Measurements from ENCODE around the gene MARVELD1.
A peak's percentile ranks its signal among the peaks of the same experiment; 100 is the strongest.

The MARVELD1 gene

GRCh38 chr10:97729014-97729413 lies 15.5 kb downstream of the MARVELD1 start:
- no peak for DNase-seq (ENCODE audit: extremely low read depth, low read depth)
- TF ChIP-seq CTCF (IDR thresholded peaks at IDR 0.05; ENCODE audit: low read depth, low read length), result no peak

GRCh38 chr10:97731346-97732051 lies 18.0 kb downstream of the MARVELD1 start:
- peak; percentile 49 for DNase-seq (ENCODE audit: extremely low read depth, low read depth)
- peak; percentile 86 for TF ChIP-seq CTCF (IDR thresholded peaks at IDR 0.05; ENCODE audit: low read depth, low read length)

GRCh38 chr10:97732052-97732359 lies 18.5 kb downstream of the MARVELD1 start:
- DNase-seq (ENCODE audit: extremely low read depth, low read depth), result no peak
- TF ChIP-seq CTCF (IDR thresholded peaks at IDR 0.05; ENCODE audit: low read depth, low read length), result no peak

DNA sequence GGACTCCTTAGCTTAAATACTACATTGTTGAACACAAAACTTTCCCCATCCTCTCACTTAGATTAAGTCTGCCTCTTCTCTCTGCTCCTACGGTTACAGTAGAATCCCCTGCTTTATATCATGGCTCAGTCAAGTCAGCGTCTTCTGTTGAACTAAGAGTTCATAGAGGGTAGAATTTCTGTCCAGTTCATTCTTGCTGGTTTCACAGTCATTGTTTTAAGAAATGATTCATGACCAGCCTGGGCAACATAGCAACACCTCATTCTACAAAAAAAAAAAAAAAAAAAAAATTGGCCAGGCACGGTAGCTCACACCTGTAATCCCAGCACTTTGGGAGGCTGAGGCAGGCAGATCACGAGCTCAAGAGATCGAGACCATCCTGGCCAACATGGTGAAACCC lies 19.7 kb downstream of the MARVELD1 start:
- no peak for TF ChIP-seq CTCF (IDR thresholded peaks at IDR 0.05; ENCODE audit: low read depth, low read length)
- DNase-seq (ENCODE audit: extremely low read depth, low read depth), result no peak

GRCh38 chr10:97734021-97734420 lies 20.5 kb downstream of the MARVELD1 start:
- TF ChIP-seq CTCF (IDR thresholded peaks at IDR 0.05; ENCODE audit: low read depth, low read length), result no peak
- DNase-seq (ENCODE audit: extremely low read depth, low read depth), result no peak

DNA sequence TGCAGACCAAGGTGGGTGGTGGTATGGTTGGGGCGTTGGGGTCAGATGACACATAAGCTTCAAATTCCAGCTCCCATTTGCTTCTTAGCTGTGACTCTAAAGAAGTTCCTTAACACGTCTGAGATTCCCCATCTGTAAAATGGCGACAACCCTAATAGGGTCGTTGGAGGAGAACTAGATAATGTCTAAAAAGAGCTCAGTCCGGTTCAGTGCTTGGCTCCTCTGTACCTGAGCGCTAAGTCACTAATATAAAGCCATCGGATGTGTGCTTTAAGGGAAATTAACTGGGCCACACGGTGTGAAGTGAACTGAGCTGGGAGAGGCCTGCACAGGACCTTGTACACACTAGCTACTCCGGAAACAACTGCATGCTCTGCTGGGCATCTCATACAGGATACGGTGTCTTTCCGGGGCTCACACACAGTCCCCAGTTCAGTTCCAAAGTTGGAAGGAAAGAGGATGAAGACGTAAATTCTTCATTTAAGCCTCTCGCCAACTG lies 22.9 kb downstream of the MARVELD1 start:
- no peak for TF ChIP-seq CTCF (IDR thresholded peaks at IDR 0.05; ENCODE audit: low read depth, low read length)
- no peak for DNase-seq (ENCODE audit: extremely low read depth, low read depth)

GRCh38 chr10:97736902-97737769 lies 23.6 kb downstream of the MARVELD1 start, which contains the start of gene ZFYVE27:
Gene ZFYVE27 (plus strand): TSS chr10:97737128. CDS start chr10:97738478, 1,350 bp downstream.
- TF ChIP-seq CTCF (IDR thresholded peaks at IDR 0.05; ENCODE audit: low read depth, low read length), result no peak
- DNase-seq (ENCODE audit: extremely low read depth, low read depth), result peak; percentile 80
